Heart left ventricle (tissue), 13 donors: ENCODE data around the gene WBP1L.

ENCODE experiments used
- CTCF ChIP-seq, 12 donors: fragments of 200-600 bp; sonication (generic) in 4 of 12; IDR thresholded peaks; one replicate each; pipeline versions ENCODE4 v1.5.0 to v1.8.0; 2018 to 2022; ENCODE audit warnings: antibody characterized with exemption in 12 of 12, mild to moderate bottlenecking in 5 of 12
- POLR2A ChIP-seq, 2 donors: fragments of 450-650 bp; IDR thresholded peaks; one replicate each; pipeline ENCODE4 v1.6.1; 2017; ENCODE audit warnings: antibody characterized with exemption in 2 of 2, mild to moderate bottlenecking in 2 of 2, moderate library complexity in 2 of 2
- donor health status: ischemic (EF 13 %, LVEDD 7.1; RV severe dilation, severe dysfunction).
- donor health status: DM: no; HTN: yes; CAD: no.
- donor health status: DM: no; HTN: no; CAD: no.
- donor health status: ischemic (EF 25% LVEDD 6.9; RV normal size, moderate dysfunction).
- donor health status: ischemic (EF 25% LVEDD 5.7; RV mildly dilated, moderate dysfunction).
- donor health status: ischemic (EF 35%, LVEDD 5.7; RV mildly dilated, moderate dysfunction).
- donor health status: nonischemic (EF 11% LVEDD 7.7; RV severe dilation, severe dysfunction).
- donor health status: DM: yes; HTN: yes; CAD: no.
- donor health status: PGD.
- donor health status: ischemic (EF 29% LVEDD 5.4; RV normal size, mild dysfunction).
- donor health status: nonischemic (EF 23%, LVEDD 6.1; RV moderate dilation, normal function).

DNA sequence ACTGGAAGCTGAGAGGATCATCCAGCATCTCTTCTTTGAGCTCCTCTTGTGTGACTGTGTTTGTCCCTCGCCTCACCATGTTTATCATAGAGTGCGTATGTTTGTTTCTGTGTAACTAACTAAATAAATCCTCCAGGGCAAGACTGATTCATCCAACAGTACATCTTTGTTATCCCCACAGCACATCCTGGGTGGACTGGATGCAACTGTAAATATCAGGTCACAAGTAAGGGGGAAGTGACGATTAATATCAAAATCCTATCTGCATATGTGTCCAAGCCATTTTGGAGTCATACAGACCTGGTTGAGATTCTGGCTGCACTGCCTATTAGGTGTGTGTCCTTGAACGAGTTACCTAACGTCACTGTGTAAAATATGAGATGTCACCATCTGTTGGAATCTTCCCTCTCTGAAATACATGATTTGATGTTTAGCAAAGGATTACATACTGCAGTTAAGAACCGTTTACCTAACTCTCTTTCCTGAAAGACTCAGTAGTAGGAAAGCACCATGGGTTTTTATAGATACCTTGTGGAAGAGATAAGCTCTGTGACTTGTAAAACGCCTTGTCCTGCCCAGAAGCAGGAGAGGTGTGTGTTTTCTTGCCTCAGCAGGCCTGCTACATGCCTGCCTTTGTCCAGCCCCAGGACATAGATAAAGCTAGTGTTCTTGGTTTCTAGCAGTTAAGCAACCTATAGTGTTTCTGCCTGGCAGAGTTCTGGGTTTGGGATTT lies 25.8 kb downstream of the WBP1L start:
- TF ChIP-seq POLR2A (IDR thresholded peaks at IDR 0.05) (no peak), CTCF (IDR thresholded peaks at IDR 0.05) (no peak)
